Glomerular visceral epithelial cell (primary cell): ENCODE data around the gene DPYD.

ENCODE experiments used
- DNase-seq: peaks from one replicate; pipeline ENCODE4 v3.0.0-alpha.2; 2016; ENCODE audit errors: extremely low spot score

DPYD gene

GRCh38 chr1:97092824-97093223 lies 828.0 kb downstream of the DPYD start:
- no peak for DNase-seq

GRCh38 chr1:97091679-97092078 lies 829.2 kb downstream of the DPYD start:
- DNase-seq = no peak

DNA sequence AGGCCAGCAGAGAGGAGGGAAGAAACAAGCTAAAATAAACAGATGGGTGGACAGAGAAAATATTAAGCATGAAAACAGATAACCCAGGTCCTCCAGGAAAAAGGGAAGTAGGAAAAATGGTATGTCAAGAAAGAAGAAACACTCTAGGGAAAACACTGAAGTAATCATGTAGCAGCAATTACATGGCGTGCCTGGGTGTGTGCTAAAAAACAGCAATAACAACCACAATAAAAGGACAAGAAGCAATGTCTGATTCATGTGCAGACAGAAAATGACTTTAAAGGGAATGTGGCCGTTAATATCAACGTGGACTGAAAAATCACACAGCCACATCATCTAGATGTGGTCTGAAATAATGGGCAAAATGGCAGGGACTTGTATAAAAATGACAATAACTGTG lies 829.6 kb downstream of the DPYD start:
- DNase-seq = no peak

GRCh38 chr1:97090725-97091124 lies 830.1 kb downstream of the DPYD start:
- DNase-seq = no peak

GRCh38 chr1:97089173-97089572 lies 831.7 kb downstream of the DPYD start:
- no peak for DNase-seq

DNA sequence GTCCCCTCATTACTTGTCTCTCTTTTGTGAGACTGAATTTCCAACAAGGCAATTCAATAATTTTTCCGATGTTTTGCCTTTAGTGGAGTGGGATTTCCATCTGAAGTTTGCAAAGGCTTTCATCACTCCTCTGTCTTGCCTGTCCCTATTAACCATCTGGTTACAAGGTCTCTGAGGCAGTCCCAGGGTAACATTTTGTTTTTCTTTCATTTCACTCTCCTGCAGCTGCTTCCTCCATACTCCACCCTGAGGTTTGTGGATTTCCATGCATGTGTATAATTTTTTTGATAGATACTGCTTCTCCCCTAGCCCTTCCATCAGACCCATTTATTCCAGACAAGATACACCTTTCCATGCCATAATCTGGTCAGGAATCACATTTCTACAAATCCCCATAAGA lies 832.4 kb downstream of the DPYD start:
- DNase-seq = no peak

GRCh38 chr1:97084546-97084945 lies 836.3 kb downstream of the DPYD start:
- no peak for DNase-seq

GRCh38 chr1:97082160-97082848 lies 838.5 kb downstream of the DPYD start:
- no peak for DNase-seq

DNA sequence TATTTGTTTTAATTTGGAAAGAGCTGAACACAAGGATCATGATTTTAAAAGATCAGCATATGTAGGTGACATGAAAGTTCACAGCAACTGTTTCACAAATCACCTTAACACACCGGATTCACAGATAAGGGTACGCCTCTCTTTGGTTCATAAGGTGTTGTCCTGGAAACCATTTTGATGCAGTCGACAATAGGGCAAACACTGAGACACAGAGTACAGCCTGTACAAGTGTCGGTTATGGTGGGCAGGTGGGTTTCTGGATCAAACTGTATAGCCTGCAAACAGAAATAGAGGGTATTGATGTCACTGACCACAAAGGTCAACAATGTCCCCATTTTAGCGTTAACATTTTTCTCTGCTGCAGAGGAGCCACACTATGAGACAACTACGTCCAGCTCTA lies 842.0 kb downstream of the DPYD start:
- no peak for DNase-seq

- no peak for DNase-seq
These were observed 843.6 kb downstream of the DPYD start for GRCh38 chr1:97077221-97077620.

DNA sequence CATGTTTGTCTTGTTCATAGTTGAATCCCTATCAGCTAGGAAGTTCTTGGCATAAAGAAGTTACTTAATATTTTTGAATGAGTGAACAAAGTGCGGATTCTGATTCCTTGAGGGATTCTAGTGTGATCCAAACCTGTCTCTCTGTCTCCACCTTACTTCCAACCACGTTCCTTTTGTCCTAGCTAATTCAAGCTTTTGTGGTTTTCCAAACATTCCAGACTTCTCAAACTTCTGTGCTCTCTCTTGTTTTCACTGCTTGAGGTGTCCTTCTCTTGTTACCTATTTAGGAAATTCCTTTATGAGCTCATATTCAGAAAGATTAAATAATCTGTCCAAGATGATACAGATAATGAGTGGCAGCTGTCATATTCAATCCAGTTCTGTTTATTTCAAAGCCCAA lies 846.1 kb downstream of the DPYD start:
- peak; percentile 24 for DNase-seq

GRCh38 chr1:97073936-97074335 lies 846.9 kb downstream of the DPYD start:
- no peak for DNase-seq

- DNase-seq = no peak
These were observed 847.7 kb downstream of the DPYD start for GRCh38 chr1:97073169-97073568.

- DNase-seq = no peak
These were observed 849.7 kb downstream of the DPYD start for GRCh38 chr1:97071173-97071572.

DNA sequence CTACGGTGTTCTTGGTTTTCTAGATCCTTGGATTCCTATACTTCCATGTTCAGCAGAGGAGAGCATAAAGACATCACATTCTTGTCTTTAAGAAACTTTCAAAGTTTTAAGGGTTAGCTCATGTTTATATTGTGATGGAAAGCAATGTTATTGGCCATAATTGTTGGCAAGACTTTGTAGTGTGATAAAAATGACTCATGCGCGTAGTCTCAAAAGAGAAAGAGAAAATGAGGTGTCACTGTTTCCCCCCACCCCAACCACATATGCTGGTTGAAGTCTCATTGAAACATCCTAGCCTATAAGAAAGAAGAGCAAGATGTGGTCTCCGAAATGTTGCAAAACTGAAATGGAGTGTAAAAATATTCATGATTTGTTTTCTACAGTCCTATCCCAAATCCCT lies 850.5 kb downstream of the DPYD start:
- DNase-seq = no peak

- DNase-seq = no peak
These were observed 851.5 kb downstream of the DPYD start for GRCh38 chr1:97069312-97069711.

DNA sequence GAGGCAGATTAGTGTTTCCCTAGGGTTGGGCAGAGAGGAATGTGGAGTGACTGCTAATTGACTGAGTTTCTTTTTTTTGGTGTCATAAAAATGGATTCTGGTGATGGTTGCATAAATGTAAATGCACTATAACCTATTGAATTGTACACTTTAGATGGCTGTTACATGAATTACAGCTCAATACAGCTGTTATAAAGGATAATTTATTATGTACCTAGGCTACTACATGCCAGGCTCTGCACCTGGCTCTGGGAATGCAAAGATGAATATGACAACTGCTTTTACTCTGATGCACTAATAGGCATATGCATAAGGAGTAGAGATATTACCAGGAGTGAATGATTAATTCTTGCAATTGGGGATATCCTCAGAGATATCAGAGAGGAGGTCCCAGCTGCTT lies 854.0 kb downstream of the DPYD start:
- DNase-seq = no peak

- DNase-seq = no peak
These were observed 857.3 kb downstream of the DPYD start for GRCh38 chr1:97063532-97063931.

DNA sequence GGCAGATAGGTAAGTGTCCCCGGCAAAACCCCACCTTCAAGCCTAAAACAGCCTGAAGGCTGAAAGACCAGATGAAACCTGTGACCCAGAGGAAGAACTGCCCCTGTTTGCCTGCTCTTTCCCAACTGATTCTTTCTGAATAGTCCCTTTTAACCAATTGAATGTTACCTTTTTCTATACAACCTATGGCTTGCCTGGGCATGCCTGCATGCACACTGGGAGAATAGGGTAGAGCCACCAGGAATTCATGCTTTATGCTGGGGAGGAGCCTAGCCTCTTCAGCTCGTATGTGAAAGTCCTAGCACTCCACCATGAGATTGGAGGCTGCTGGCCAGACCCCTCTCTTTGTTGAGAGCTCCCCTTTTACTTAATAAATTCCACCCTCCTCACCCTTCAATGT lies 859.2 kb downstream of the DPYD start:
- no peak for DNase-seq

- DNase-seq = no peak
These were observed 864.4 kb downstream of the DPYD start for GRCh38 chr1:97056386-97056785.

GRCh38 chr1:97053268-97053667 lies 867.6 kb downstream of the DPYD start:
- DNase-seq = no peak

GRCh38 chr1:97051823-97052222 lies 869.0 kb downstream of the DPYD start:
- no peak for DNase-seq

GRCh38 chr1:97050506-97050905 lies 870.3 kb downstream of the DPYD start:
- peak; percentile 11 for DNase-seq

DNA sequence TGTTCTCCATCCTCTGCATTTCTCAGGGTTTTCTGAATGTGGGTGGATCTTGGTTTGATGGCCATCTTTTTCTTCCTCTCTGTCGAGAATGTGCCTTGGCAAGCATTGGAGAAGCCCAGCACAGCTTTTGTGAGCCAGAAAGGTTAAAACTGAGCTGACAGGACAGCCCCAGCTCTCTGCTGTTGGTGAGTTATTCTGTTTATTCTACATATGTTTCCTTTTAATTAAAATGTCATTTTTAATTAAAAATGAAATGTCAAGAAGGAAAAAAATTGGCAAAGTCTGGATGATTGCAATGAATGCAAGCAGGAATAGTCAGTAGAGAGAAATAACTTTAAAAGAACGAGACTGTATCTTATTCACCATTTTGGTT lies 873.4 kb downstream of the DPYD start:
- no peak for DNase-seq
